OCI-LY1 (cell line): ENCODE data around the gene LIMA1.

Experiments used
- H2AFZ ChIP-seq: fragments of 200-600 bp; sonication (generic), shearing (Covaris generic); 2 replicates; pipeline ENCODE4 v1.6.0; 2014; ENCODE audit warnings: antibody characterized with exemption, mild to moderate bottlenecking, low read length
- H3F3A ChIP-seq: fragments of 200-600 bp; sonication (generic), shearing (Covaris generic); 2 replicates; pipeline ENCODE4 v1.6.0; 2014; ENCODE audit warnings: mild to moderate bottlenecking, antibody characterized with exemption, low read length, moderate library complexity; ENCODE audit not compliant: insufficient read depth
- H3K27ac ChIP-seq: fragments of 200-600 bp; sonication (generic); 2 replicates; pipeline ENCODE4 v1.5.1; 2014; ENCODE audit warnings: low read length, mixed run types, mild to moderate bottlenecking, low read depth; ENCODE audit not compliant: poor library complexity, severe bottlenecking
- H3K27me3 ChIP-seq: fragments of 200-600 bp; sonication (generic); 2 replicates; pipeline ENCODE4 v1.6.0; 2014; ENCODE audit warnings: antibody characterized with exemption, mild to moderate bottlenecking, low read length, moderate library complexity; ENCODE audit not compliant: insufficient read depth
- H3K36me3 ChIP-seq: fragments of 200-600 bp; sonication (generic); 2 replicates; pipeline ENCODE4 v1.6.1; 2014; ENCODE audit warnings: mild to moderate bottlenecking, antibody characterized with exemption, low read length, moderate library complexity, mixed read lengths; ENCODE audit not compliant: insufficient read depth
- H3K4me1 ChIP-seq: fragments of 200-600 bp; sonication (generic); 2 replicates; pipeline ENCODE4 v1.5.1; 2014; ENCODE audit warnings: mild to moderate bottlenecking, low read length, moderate library complexity; ENCODE audit not compliant: insufficient read depth, severe bottlenecking
- H3K4me2 ChIP-seq: fragments of 200-600 bp; sonication (generic), shearing (Covaris generic); 2 replicates; pipeline ENCODE4 v1.6.1; 2014; ENCODE audit warnings: low read length
- H3K4me3 ChIP-seq: fragments of 200-600 bp; sonication (generic); 2 replicates; pipeline ENCODE4 v1.5.1; 2014; ENCODE audit warnings: low read length, low read depth, mild to moderate bottlenecking, mixed read lengths; ENCODE audit not compliant: poor library complexity, severe bottlenecking
- H3K79me2 ChIP-seq: fragments of 200-600 bp; shearing (Covaris generic); 2 replicates; pipeline ENCODE4 v1.6.1; 2016; ENCODE audit warnings: mixed run types, low read length, mixed read lengths; ENCODE audit not compliant: insufficient read depth
- H3K9ac ChIP-seq: fragments of 200-600 bp; sonication (generic), shearing (Covaris generic); 2 replicates; pipeline ENCODE4 v1.6.1; 2014; ENCODE audit warnings: mild to moderate bottlenecking, low read length, mixed read lengths
- H3K9me2 ChIP-seq: fragments of 200-600 bp; sonication (generic), shearing (Covaris generic); 2 replicates; pipeline ENCODE4 v1.6.1; 2014; ENCODE audit warnings: low read depth, mild to moderate bottlenecking, low read length, mixed read lengths
- H3K9me3 ChIP-seq: fragments of 200-600 bp; shearing (Covaris generic); 2 replicates; pipeline ENCODE4 v1.6.1; 2014; ENCODE audit warnings: low read length, mixed read lengths
- H4K20me1 ChIP-seq: fragments of 200-600 bp; sonication (generic), shearing (Covaris generic); 2 replicates; pipeline ENCODE4 v1.6.0; 2016; ENCODE audit warnings: mild to moderate bottlenecking, low read length; ENCODE audit not compliant: insufficient read depth
- EZH2 ChIP-seq: fragments of 200-600 bp; sonication (generic), shearing (Covaris generic); IDR thresholded peaks from 2 replicates; pipeline ENCODE4 v1.8.0; 2017; ENCODE audit warnings: borderline replicate concordance, mixed run types, mild to moderate bottlenecking, antibody characterized with exemption, low read length, moderate library complexity, mixed read lengths
- TF ChIP-seq, protein P1 (sequence below): fragments of 200-600 bp; sonication (generic), shearing (Covaris generic); IDR thresholded peaks from 2 replicates; pipeline ENCODE4 v1.5.1; 2017; ENCODE audit warnings: mild to moderate bottlenecking, antibody characterized with exemption, low read length, moderate library complexity, mixed read lengths

Gene LIMA1

DNA sequence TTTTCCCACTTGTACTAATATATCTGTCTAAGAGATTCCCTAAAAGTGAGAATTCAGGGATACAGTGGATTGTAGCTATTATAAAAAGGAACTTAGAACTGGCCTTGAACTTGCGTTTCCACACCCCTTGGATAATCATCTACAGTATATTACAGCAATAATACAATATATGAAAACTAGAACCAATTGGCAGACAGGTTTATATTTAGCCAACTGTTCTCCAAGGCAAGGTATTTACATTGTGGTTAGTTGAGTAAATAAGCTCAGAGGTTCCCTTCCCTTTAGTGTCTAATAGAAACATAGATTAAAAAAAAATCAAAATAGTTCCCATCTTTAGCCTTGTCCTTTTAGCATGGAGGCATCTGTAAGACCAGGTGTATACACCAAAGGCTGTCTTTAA is 42.1 kb downstream of the LIMA1 start:
- H3K4me1 ChIP-seq: no peaks in the 10 kb centered on the region
- no peaks in the 10 kb centered on the region for H3K36me3 ChIP-seq
- H3K9me3 ChIP-seq: no peaks in the 10 kb centered on the region
- TF ChIP-seq, protein P1, sequence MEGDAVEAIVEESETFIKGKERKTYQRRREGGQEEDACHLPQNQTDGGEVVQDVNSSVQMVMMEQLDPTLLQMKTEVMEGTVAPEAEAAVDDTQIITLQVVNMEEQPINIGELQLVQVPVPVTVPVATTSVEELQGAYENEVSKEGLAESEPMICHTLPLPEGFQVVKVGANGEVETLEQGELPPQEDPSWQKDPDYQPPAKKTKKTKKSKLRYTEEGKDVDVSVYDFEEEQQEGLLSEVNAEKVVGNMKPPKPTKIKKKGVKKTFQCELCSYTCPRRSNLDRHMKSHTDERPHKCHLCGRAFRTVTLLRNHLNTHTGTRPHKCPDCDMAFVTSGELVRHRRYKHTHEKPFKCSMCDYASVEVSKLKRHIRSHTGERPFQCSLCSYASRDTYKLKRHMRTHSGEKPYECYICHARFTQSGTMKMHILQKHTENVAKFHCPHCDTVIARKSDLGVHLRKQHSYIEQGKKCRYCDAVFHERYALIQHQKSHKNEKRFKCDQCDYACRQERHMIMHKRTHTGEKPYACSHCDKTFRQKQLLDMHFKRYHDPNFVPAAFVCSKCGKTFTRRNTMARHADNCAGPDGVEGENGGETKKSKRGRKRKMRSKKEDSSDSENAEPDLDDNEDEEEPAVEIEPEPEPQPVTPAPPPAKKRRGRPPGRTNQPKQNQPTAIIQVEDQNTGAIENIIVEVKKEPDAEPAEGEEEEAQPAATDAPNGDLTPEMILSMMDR: no peak
- TF ChIP-seq EZH2: no peak
- H3K4me2 ChIP-seq: no peak overlapping the region
- no peaks in the 10 kb centered on the region for H3K27me3 ChIP-seq
- H4K20me1 ChIP-seq: no peaks in the 10 kb centered on the region
- no peak overlapping the region for H3K4me3 ChIP-seq
- no peak overlapping the region for H3K27ac ChIP-seq
- H3K79me2 ChIP-seq: no peaks in the 10 kb centered on the region
- H3F3A ChIP-seq: no peaks in the 10 kb centered on the region
- H2AFZ ChIP-seq: no peak overlapping the region
- H3K9me2 ChIP-seq: no peaks in the 10 kb centered on the region
- H3K9ac ChIP-seq: no peak overlapping the region

DNA sequence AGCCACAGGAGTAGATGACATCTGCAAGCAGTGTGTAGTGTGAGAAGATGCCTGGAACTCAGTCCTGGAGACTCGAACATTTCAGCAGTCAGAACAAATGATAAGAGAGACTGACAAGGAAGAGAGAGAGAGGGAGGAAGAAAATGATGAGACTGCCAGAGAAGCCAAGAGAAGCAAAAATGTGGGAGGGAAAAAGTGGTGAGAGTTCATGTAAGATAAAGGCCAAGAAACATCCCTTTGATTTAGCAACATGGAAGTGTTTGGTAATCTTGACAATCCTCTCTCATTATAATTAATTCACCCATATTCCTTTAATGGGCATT is 42.6 kb downstream of the LIMA1 start:
- TF ChIP-seq, protein P1: no peak
- TF ChIP-seq EZH2: no peak
- H3K9me3 ChIP-seq: no peaks in the 10 kb centered on the region
- H3K9me2 ChIP-seq: no peaks in the 10 kb centered on the region
- H2AFZ ChIP-seq: no peak overlapping the region
- H3K9ac ChIP-seq: no peak overlapping the region
- no peak overlapping the region for H3K4me3 ChIP-seq
- H3K4me2 ChIP-seq: no peak overlapping the region
- no peaks in the 10 kb centered on the region for H3K79me2 ChIP-seq
- no peaks in the 10 kb centered on the region for H3K4me1 ChIP-seq
- H3K27me3 ChIP-seq: no peaks in the 10 kb centered on the region
- H3K36me3 ChIP-seq: no peaks in the 10 kb centered on the region
- no peak overlapping the region for H3K27ac ChIP-seq
- H3F3A ChIP-seq: no peaks in the 10 kb centered on the region
- H4K20me1 ChIP-seq: no peaks in the 10 kb centered on the region

GRCh38 chr12:50240096-50240791 is 43.1 kb downstream of the LIMA1 start:
- Histone ChIP-seq H3K79me2 (no peaks in the 10 kb centered on the region), H2AFZ (no peak overlapping the region), H3K4me1 (no peaks in the 10 kb centered on the region), H3K27ac (no peak overlapping the region), H3F3A (no peaks in the 10 kb centered on the region), H3K9me2 (no peaks in the 10 kb centered on the region), H3K9ac (no peak overlapping the region), H3K9me3 (no peaks in the 10 kb centered on the region), H4K20me1 (no peaks in the 10 kb centered on the region), H3K4me2 (no peak overlapping the region), H3K36me3 (no peaks in the 10 kb centered on the region), H3K4me3 (no peak overlapping the region), H3K27me3 (no peaks in the 10 kb centered on the region)
- TF ChIP-seq, protein P1: no peak
- no peak for TF ChIP-seq EZH2
